A549 (cell line): Measurements from ENCODE around the gene CA10. TPM values are rescaled to one million over a fixed set of nuclear protein-coding genes. Genes with fewer than 3 reads are reported as not detected.

ENCODE experiments used
- ATAC-seq, 2 experiments: fragments of 200-7000 bp in 1 of 2; fragments of >200 bp in 1 of 2; cut with Nextera tagmentation in 1 of 2; cut with Tn5 transposase in 1 of 2; 3 replicates each; pipeline versions ENCODE4 v1.8.0 to v1.9.1; 2018 to 2020; ENCODE audit warnings: mild to moderate bottlenecking in 1 of 2, moderate library complexity in 1 of 2
- CTCF ChIA-PET: fragments of 300-600 bp; sonication (Branson Sonifier 250); formaldehyde crosslinking; extraction: SDS; loops from one replicate; lab custom pipeline; 2021; ENCODE audit warnings: antibody characterized with exemption, inconsistent platforms; lab: Yijun Ruan, JAX
- POLR2A ChIA-PET: fragments of 350-600 bp; formaldehyde crosslinking; extraction: SDS; loops from one replicate; lab custom pipeline; 2021; ENCODE audit warnings: antibody characterized with exemption, inconsistent platforms; lab: Yijun Ruan, JAX
- DNase-seq, 2 experiments: peaks; one replicate each; pipeline versions ENCODE4 v3.0.0 to v3.0.0-alpha.2; 2011 to 2016; ENCODE audit warnings: low read depth in 1 of 2, low spot score in 1 of 2
- FAIRE-seq: peaks from 2 replicates; lab custom pipeline; 2011; peaks lifted over from hg19 to GRCh38; lab: Jason Lieb, UNC
- H3K27ac ChIP-seq, 2 experiments: fragments of >200 bp; sonication (Bioruptor Twin); formaldehyde crosslinking; 3 replicates each; pipeline ENCODE4 v1.5.1; 2016 to 2017
- H3K4me1 ChIP-seq: fragments of >200 bp; sonication (Bioruptor Twin); formaldehyde crosslinking; 3 replicates; pipeline ENCODE4 v1.6.1; 2016
- H3K4me2 ChIP-seq: fragments of >200 bp; sonication (Bioruptor Twin); formaldehyde crosslinking; 3 replicates; pipeline ENCODE4 v1.6.1; 2016
- H3K4me3 ChIP-seq: fragments of >200 bp; sonication (Bioruptor Twin); formaldehyde crosslinking; 3 replicates; pipeline ENCODE4 v1.5.1; 2016
- H3K9me3 ChIP-seq: fragments of >200 bp; sonication (Bioruptor Twin); formaldehyde crosslinking; 3 replicates; pipeline ENCODE4 v1.6.1; 2016
- CEBPB ChIP-seq, 2 experiments: fragments of >200 bp in 1 of 2; sonication (Bioruptor Twin) in 1 of 2; formaldehyde crosslinking in 1 of 2; IDR thresholded peaks; 2 replicates each; pipeline ENCODE4 v1.6.1; 2012 to 2016
- CHD2 ChIP-seq: fragments of 150-350 bp; IDR thresholded peaks from 2 replicates; pipeline ENCODE4 v1.6.1; 2014; ENCODE audit warnings: low read length; ENCODE audit not compliant: partially characterized antibody
- CHD4 ChIP-seq: fragments of 200-600 bp; sonication (generic); IDR thresholded peaks from 2 replicates; pipeline ENCODE4 v1.6.1; 2016; ENCODE audit warnings: antibody characterized with exemption, mild to moderate bottlenecking, borderline replicate concordance
- FOXS1 ChIP-seq: fragments of 250-450 bp; sonication (Bioruptor Pico); IDR thresholded peaks from 2 replicates; pipeline ENCODE4 v1.5.0; 2020; ENCODE audit warnings: mild to moderate bottlenecking, moderate library complexity
- GATA3 ChIP-seq: IDR thresholded peaks from 2 replicates; pipeline ENCODE4 v1.6.1; 2012; ENCODE audit warnings: borderline replicate concordance
- HOXB13 ChIP-seq: fragments of 250-450 bp; sonication (Bioruptor Pico); IDR thresholded peaks from 2 replicates; pipeline ENCODE4 v1.5.0; 2020; ENCODE audit warnings: low read depth, mild to moderate bottlenecking, moderate library complexity
- HOXB5 ChIP-seq: fragments of 250-450 bp; sonication (Bioruptor Pico); IDR thresholded peaks from 2 replicates; pipeline ENCODE4 v1.5.0; 2020; ENCODE audit warnings: mild to moderate bottlenecking, moderate library complexity
- MAFK ChIP-seq: fragments of 450-650 bp; IDR thresholded peaks from 2 replicates; pipeline ENCODE4 v1.6.1; 2014; ENCODE audit not compliant: partially characterized antibody
- MYC ChIP-seq: IDR thresholded peaks from 2 replicates; pipeline ENCODE4 v1.6.1; 2012; ENCODE audit warnings: mild to moderate bottlenecking, inconsistent platforms, low read length, improper control_type of control experiment, borderline replicate concordance
- NFE2L2 ChIP-seq: fragments of 150-350 bp; conservative IDR thresholded peaks from 2 replicates; pipeline ENCODE4 v1.6.1; 2014; ENCODE audit warnings: low read length
- POLR2A ChIP-seq: IDR thresholded peaks from 2 replicates; pipeline ENCODE4 v1.6.1; 2012; ENCODE audit warnings: mild to moderate bottlenecking, low read length
- POLR2AphosphoS2 ChIP-seq: conservative IDR thresholded peaks from 2 replicates; pipeline ENCODE4 v1.6.1; 2012; ENCODE audit warnings: low read length, improper control_type of control experiment, inconsistent platforms
- RARB ChIP-seq: fragments of 250-450 bp; sonication (Bioruptor Pico); IDR thresholded peaks from 2 replicates; pipeline ENCODE4 v1.8.0; 2021; ENCODE audit warnings: mild to moderate bottlenecking, moderate library complexity
- RCOR1 ChIP-seq: fragments of 150-350 bp; IDR thresholded peaks from 2 replicates; pipeline ENCODE4 v1.6.1; 2014; ENCODE audit warnings: antibody characterized with exemption, low read length, low read depth
- SREBF2 ChIP-seq: fragments of 450-650 bp; IDR thresholded peaks from 2 replicates; pipeline ENCODE4 v1.6.1; 2014; ENCODE audit warnings: mild to moderate bottlenecking, moderate library complexity
- TFCP2L1 ChIP-seq: fragments of 250-450 bp; sonication (Bioruptor Pico); IDR thresholded peaks from 2 replicates; pipeline ENCODE4 v1.5.0; 2021; ENCODE audit warnings: mild to moderate bottlenecking
- ZC3H11A ChIP-seq: fragments of 450-650 bp; IDR thresholded peaks from 2 replicates; pipeline ENCODE4 v1.6.1; 2014; ENCODE audit warnings: antibody characterized with exemption, mild to moderate bottlenecking
- ZSCAN20 ChIP-seq: fragments of 250-450 bp; sonication (Bioruptor Pico); IDR thresholded peaks from 2 replicates; pipeline ENCODE4 v1.8.0; 2022; ENCODE audit warnings: mild to moderate bottlenecking, moderate library complexity
- WGBS: methylation state at CpG from one replicate; pipeline ENCODE4 v1.1.6; 2017; ENCODE audit errors: missing lambda C conversion rate; 5-methylcytosine and 5-hydroxymethylcytosine counted together
- polyA plus RNA-seq, 4 experiments: library from polyadenylated mRNA; depleted of rRNA in 3 of 4; stranded (reverse); fragments of >200 nt; fragmentation: RNase III in 1 of 4; extraction: RNeasy Plus Mini Kit Qiagen cat#74134 plus additional on column Dnase treatment in 1 of 4; gene quantifications; 2 replicates in 3 of 4; 3 replicates in 1 of 4; pipeline ENCODE4 v1.2.3, GENCODE V29; 2011 to 2017
- TF ChIP-seq, protein P1 (sequence below): IDR thresholded peaks from 2 replicates; pipeline ENCODE4 v1.6.1; 2012
- TF ChIP-seq, protein P2 (sequence below): fragments of 450-650 bp; IDR thresholded peaks from 2 replicates; pipeline ENCODE4 v1.6.1; 2014; ENCODE audit warnings: antibody characterized with exemption
- TF ChIP-seq, protein P3 (sequence below): IDR thresholded peaks from 2 replicates; pipeline ENCODE4 v1.6.1; 2012
- TF ChIP-seq, protein P4 (sequence below): fragments of 250-450 bp; sonication (Bioruptor Pico); IDR thresholded peaks from 2 replicates; pipeline ENCODE4 v1.5.0; 2021; ENCODE audit warnings: mild to moderate bottlenecking, moderate library complexity, borderline replicate concordance

The CA10 gene
- polyA plus RNA-seq, 2 of the 4 experiments (the other 2 are of a cell fraction), result not detected

DNA sequence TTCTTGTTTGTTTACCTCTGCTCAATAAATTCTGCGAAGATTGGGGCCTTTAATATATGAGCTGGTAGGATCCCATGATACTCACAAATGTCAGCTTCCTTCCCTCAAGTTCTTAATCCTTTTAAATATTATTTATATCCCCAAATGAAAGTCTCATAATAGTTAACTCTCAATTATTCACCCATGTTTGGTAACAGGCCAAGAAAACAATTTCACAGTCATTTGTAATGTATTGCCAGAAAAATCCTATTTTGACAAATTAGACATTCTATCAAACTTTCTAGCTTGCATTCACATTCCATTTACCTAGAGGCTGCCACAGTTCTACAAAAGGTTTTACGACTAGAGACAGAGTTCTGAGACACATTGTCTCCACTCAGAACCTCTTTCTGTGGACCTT, 457.0 kb downstream of the CA10 start:
- FAIRE-seq, result no peak
- no peaks in the 10 kb centered on the region for H3K4me1 ChIP-seq
- ChIA-PET POLR2A (no interaction called here), CTCF (interaction anchor here (1.2 kb wide), 1 partner anchor 330 kb away, joined by 4 read pairs; no protein-coding TSS in a partner anchor)
- H3K4me3 ChIP-seq, result no peak overlapping the region
- H3K9me3 ChIP-seq, result no peaks in the 10 kb centered on the region
- H3K27ac ChIP-seq, result no peak overlapping the region
- TF ChIP-seq, protein P1, sequence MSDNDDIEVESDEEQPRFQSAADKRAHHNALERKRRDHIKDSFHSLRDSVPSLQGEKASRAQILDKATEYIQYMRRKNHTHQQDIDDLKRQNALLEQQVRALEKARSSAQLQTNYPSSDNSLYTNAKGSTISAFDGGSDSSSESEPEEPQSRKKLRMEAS, result no peak
- TF ChIP-seq SREBF2, result no peak
- TF ChIP-seq, protein P2, sequence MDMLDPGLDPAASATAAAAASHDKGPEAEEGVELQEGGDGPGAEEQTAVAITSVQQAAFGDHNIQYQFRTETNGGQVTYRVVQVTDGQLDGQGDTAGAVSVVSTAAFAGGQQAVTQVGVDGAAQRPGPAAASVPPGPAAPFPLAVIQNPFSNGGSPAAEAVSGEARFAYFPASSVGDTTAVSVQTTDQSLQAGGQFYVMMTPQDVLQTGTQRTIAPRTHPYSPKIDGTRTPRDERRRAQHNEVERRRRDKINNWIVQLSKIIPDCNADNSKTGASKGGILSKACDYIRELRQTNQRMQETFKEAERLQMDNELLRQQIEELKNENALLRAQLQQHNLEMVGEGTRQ, result no peak
- no peak for TF ChIP-seq GATA3
- TF ChIP-seq RCOR1, result no peak
- no peak for TF ChIP-seq POLR2AphosphoS2
- TF ChIP-seq CEBPB (IDR thresholded peaks at IDR 0.05), result no peak
- TF ChIP-seq TFCP2L1 (CRISPR knock-in tag), result no peak
- TF ChIP-seq RARB (CRISPR knock-in tag), result no peak
- no peak for TF ChIP-seq MYC
- no peak for TF ChIP-seq ZC3H11A
- no peak for DNase-seq
- WGBS, result 4% methylated on average over 2 of the region's 2 CpGs
- no peak for ATAC-seq
- no peak overlapping the region for H3K4me2 ChIP-seq

DNA sequence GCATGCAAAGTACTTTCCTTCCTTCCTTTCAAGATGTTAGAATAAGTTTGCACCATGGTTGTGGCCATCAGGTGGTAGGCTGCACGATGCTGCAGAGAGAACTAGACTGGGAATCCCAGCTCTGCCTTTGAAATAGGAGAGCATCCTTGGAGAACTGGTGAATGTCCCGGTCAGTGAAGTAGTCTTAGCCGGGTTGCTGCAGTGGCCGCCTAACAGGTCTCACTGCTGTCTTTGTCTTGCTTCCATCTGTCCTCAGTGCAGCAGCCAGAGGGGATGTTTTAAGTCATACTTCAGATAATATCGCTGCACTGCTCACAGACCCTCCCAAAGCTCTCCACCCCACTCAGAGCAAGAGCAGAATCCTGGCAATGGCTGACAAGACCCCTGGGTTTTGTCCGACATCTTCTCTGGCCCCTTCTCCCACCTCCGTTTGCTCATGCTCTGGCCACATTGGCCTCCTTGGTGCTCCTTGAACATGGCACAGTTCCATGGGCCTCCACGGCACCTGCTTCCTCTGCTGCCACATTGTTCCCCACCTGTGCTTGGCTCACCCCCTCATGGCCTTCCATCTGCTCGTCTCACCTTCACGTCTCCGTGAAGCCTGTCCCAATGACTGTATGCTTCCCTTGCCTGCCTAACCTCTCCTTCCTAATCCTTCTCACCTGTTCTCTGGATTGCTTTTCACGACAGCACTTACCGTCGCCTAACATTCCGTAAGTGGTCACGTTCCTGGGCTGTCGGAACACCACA, 458.3 kb downstream of the CA10 start:
- ChIA-PET POLR2A (no interaction called here), CTCF (interaction anchor here (0.7 to 1.2 kb wide), 3 partner anchors 13 to 328 kb away, joined by 3 to 4 read pairs (median 3); no protein-coding TSS in a partner anchor)
- TF ChIP-seq MAFK (no peak), CHD2 (no peak), HOXB13 (CRISPR knock-in tag) (no peak), CHD4 (no peak), NFE2L2 (no peak), MYC (no peak), POLR2A (no peak), FOXS1 (no peak), ZSCAN20 (no peak), HOXB5 (CRISPR knock-in tag) (no peak)
- TF ChIP-seq, protein P3, sequence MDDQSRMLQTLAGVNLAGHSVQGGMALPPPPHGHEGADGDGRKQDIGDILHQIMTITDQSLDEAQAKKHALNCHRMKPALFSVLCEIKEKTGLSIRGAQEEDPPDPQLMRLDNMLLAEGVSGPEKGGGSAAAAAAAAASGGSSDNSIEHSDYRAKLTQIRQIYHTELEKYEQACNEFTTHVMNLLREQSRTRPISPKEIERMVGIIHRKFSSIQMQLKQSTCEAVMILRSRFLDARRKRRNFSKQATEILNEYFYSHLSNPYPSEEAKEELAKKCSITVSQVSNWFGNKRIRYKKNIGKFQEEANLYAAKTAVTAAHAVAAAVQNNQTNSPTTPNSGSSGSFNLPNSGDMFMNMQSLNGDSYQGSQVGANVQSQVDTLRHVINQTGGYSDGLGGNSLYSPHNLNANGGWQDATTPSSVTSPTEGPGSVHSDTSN, result no peak
- TF ChIP-seq, protein P4, sequence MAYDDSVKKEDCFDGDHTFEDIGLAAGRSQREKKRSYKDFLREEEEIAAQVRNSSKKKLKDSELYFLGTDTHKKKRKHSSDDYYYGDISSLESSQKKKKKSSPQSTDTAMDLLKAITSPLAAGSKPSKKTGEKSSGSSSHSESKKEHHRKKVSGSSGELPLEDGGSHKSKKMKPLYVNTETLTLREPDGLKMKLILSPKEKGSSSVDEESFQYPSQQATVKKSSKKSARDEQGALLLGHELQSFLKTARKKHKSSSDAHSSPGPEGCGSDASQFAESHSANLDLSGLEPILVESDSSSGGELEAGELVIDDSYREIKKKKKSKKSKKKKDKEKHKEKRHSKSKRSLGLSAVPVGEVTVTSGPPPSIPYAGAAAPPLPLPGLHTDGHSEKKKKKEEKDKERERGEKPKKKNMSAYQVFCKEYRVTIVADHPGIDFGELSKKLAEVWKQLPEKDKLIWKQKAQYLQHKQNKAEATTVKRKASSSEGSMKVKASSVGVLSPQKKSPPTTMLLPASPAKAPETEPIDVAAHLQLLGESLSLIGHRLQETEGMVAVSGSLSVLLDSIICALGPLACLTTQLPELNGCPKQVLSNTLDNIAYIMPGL (CRISPR knock-in tag), result no peak
- TF ChIP-seq, protein P1, result no peak
- Histone ChIP-seq H3K4me3 (no peak overlapping the region), H3K4me2 (no peak overlapping the region), H3K4me1 (no peaks in the 10 kb centered on the region), H3K9me3 (no peaks in the 10 kb centered on the region), H3K27ac (no peak overlapping the region)
- no peak for FAIRE-seq
- 39% methylated on average over 17 of the region's 17 CpGs for WGBS
- no peak for DNase-seq
- 0 out of 6 replicates have a peak, but pooled peaks of 1 of the 2 experiments have one; percentile 34 for ATAC-seq
